ENCODE results near the gene TDO2. TPM values are rescaled to one million over a fixed set of nuclear protein-coding genes. Genes with fewer than 3 reads are reported as not detected.

The TDO2 gene
- total and polyA plus RNA-seq, 12 donors = 0.03 to 0.14 TPM; not detected in 10

DNA sequence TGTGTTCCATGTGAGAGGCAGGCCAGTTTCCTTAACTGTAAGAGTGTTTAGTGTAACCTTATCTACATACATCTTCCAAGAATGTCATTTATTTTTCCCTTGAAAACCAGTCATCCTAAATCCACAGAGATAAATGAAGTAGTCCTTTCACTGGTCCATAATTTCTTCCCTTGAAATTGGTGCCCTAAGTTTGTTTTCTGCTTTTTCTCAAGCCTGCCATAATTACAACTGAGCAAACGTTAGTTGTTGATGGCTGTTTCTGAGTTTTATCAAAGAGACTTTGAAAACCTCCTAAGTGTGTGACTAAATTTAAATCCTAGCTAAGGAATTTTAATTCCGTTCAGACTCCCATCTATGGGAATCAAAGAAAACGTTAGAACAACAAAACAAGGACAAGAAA is 3.6 kb upstream of the TDO2 start:
- no peaks in the 10 kb centered on the region for H3K36me3 ChIP-seq
- DNase-seq (no peak), ATAC-seq (no peak)
- H3K4me1 ChIP-seq = peaks cover 0 to 11% (median 0%) of the 10 kb centered on the region in 9 donors
- H3K9me3 ChIP-seq = peaks cover 0 to 16% (median 0%) of the 10 kb centered on the region in 11 donors
- intact Hi-C loops (cut with DNase I) = no loop called here
- H3K27ac ChIP-seq = peak overlapping the region in 2 of 10 donors; percentile 13 to 19
- TF ChIP-seq, protein P1, sequence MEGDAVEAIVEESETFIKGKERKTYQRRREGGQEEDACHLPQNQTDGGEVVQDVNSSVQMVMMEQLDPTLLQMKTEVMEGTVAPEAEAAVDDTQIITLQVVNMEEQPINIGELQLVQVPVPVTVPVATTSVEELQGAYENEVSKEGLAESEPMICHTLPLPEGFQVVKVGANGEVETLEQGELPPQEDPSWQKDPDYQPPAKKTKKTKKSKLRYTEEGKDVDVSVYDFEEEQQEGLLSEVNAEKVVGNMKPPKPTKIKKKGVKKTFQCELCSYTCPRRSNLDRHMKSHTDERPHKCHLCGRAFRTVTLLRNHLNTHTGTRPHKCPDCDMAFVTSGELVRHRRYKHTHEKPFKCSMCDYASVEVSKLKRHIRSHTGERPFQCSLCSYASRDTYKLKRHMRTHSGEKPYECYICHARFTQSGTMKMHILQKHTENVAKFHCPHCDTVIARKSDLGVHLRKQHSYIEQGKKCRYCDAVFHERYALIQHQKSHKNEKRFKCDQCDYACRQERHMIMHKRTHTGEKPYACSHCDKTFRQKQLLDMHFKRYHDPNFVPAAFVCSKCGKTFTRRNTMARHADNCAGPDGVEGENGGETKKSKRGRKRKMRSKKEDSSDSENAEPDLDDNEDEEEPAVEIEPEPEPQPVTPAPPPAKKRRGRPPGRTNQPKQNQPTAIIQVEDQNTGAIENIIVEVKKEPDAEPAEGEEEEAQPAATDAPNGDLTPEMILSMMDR (IDR thresholded peaks at IDR 0.05) = no peak
- no peak overlapping the region for H3K4me3 ChIP-seq
- WGBS, 2 donors = 7 to 10% methylated on average over 3 of the region's 3 CpGs
- no peaks in the 10 kb centered on the region for H3K27me3 ChIP-seq

DNA sequence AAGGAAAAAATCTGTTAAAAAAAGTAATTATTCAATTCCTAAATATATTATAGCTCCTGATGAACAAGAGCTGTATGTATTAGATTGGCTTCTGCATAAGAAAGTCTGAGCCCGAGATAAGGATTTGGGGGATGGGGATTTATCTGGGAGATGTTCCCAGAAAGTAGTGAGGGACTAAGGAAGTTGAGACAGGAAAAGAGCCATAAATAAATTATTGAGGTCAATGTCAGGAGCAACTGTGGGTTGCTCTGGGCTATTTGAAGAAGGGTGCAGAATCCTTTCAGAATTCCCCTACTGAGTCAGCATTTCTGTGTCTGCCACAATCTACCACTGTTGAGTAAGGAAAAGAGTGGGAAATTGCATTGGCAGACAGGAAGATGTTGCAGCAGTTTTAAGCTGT is 3.1 kb upstream of the TDO2 start:
- TF ChIP-seq, protein P1 (IDR thresholded peaks at IDR 0.05) = no peak
- Histone ChIP-seq H3K27me3 (no peaks in the 10 kb centered on the region), H3K4me3 (no peak overlapping the region), H3K36me3 (no peaks in the 10 kb centered on the region), H3K27ac (peak overlapping the region in 2 of 10 donors; percentile 13 to 19), H3K4me1 (peaks cover 0 to 11% (median 0%) of the 10 kb centered on the region in 9 donors), H3K9me3 (peaks cover 0 to 16% (median 0%) of the 10 kb centered on the region in 11 donors)
- DNase-seq = peak in 1 of 2 donors; percentile 4
- 49 to 51% methylated on average over 1 of the region's 1 CpG for WGBS, 2 donors
- peak in 3 of 8 donors; percentile 38 to 59 (median 50) for ATAC-seq
- intact Hi-C loops (cut with DNase I) = no loop called here

DNA sequence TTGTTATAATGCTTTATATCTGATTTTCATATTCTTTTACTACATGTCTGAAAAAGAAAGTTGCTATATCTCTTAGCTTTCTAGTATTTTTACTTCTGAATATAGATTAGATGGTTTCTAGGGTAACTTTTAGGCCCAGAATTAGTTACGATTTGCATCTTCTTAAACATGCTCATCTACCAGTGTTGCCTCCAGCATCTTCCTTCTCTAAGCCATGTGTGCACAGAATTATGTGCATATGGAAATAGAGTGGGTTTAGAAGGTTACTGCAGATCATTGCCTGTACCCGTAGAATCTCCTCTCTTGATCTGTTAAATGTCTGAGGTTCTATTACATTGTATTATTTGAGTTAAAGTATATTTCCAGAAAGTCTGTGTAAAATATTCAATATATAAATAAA is 2.5 kb upstream of the TDO2 start:
- H3K9me3 ChIP-seq = peaks cover 0 to 16% (median 0%) of the 10 kb centered on the region in 11 donors
- no peaks in the 10 kb centered on the region for H3K27me3 ChIP-seq
- intact Hi-C loops (cut with DNase I) = no loop called here
- H3K36me3 ChIP-seq = no peaks in the 10 kb centered on the region
- no peak overlapping the region for H3K4me3 ChIP-seq
- H3K27ac ChIP-seq = peak overlapping the region in 1 of 10 donors; percentile 13
- DNase-seq (no peak), ATAC-seq (no peak)
- peaks cover 0 to 11% (median 0%) of the 10 kb centered on the region in 9 donors for H3K4me1 ChIP-seq
- TF ChIP-seq, protein P1 (IDR thresholded peaks at IDR 0.05) = no peak
- 85 to 92% methylated on average over 2 of the region's 2 CpGs for WGBS, 2 donors

DNA sequence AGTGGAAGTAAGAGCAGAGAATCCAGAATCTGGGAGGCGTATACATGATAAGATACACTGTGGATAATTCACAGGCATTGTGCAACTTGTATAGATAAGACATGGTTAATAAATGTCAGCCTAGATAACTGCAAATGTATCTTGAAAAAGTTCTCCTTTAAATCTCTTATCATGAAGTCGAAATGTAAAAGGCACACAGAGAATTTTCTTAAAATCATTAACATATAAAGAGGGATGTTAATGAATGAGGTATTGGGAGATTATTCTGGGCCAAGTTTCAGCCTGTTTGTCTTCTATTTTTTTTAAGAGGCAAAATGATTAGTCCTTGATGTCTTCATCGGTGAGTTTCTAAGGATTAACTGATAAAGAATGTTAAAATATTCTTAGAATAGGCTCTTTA is 835 bp downstream of the TDO2 start:
- 42 to 57% methylated on average over 3 of the region's 3 CpGs for WGBS, 2 donors
- no peak overlapping the region for H3K27ac ChIP-seq
- H3K4me3 ChIP-seq = no peak overlapping the region
- TF ChIP-seq, protein P1 (IDR thresholded peaks at IDR 0.05) = no peak
- H3K9me3 ChIP-seq = no peaks in the 10 kb centered on the region
- ATAC-seq = no peak
- H3K27me3 ChIP-seq = no peaks in the 10 kb centered on the region
- H3K36me3 ChIP-seq = no peaks in the 10 kb centered on the region
- intact Hi-C loops (cut with DNase I) = no loop called here
- DNase-seq = no peak
- H3K4me1 ChIP-seq = peaks cover 0 to 26% (median 0%) of the 10 kb centered on the region in 9 donors
